H1 (cell line): Measurements from ENCODE around the gene SPATA32. TPM values are rescaled to one million over a fixed set of nuclear protein-coding genes. Genes with fewer than 3 reads are reported as not detected.

Source experiments
- CTCF ChIA-PET: fragments of 300-600 bp; sonication (Branson Sonifier 250); formaldehyde crosslinking; loops from one replicate; lab custom pipeline; 2021; ENCODE audit not compliant: partially characterized antibody; lab: Charles Lee
- POLR2A ChIA-PET: fragments of 300-600 bp; sonication (Branson Sonifier 250); formaldehyde crosslinking; loops from one replicate; lab custom pipeline; 2021; ENCODE audit warnings: inconsistent platforms; ENCODE audit not compliant: partially characterized antibody; lab: Charles Lee
- DNase-seq, 2 experiments: peaks; one replicate each; pipeline versions ENCODE4 v3.0.0 to v3.0.0-alpha.2; 2010 to 2022; ENCODE audit warnings: low spot score in 2 of 2, low read depth in 1 of 2, mixed read lengths in 1 of 2
- FAIRE-seq: peaks from 2 replicates; lab custom pipeline; 2011; peaks lifted over from hg19 to GRCh38; lab: Jason Lieb, UNC
- H2AFZ ChIP-seq: 2 replicates; pipeline ENCODE4 v1.8.1; 2012; ENCODE audit warnings: low read length, inconsistent platforms
- H2AK5ac ChIP-seq: 2 replicates; pipeline ENCODE4 v1.6.1; 2013; ENCODE audit warnings: low read depth, low read length
- H2BK120ac ChIP-seq: replicated peaks from 2 replicates; pipeline ENCODE3; 2013; ENCODE audit warnings: low read depth, low read length, inconsistent platforms
- H2BK12ac ChIP-seq: 2 replicates; pipeline ENCODE4 v1.6.1; 2013; ENCODE audit warnings: low read depth, low read length
- H2BK15ac ChIP-seq: 2 replicates; pipeline ENCODE4 v1.6.1; 2013; ENCODE audit warnings: low read length
- H2BK20ac ChIP-seq: 2 replicates; pipeline ENCODE4 v1.6.1; 2013; ENCODE audit warnings: low read length
- H2BK5ac ChIP-seq: 2 replicates; pipeline ENCODE4 v1.6.1; 2013; ENCODE audit warnings: low read depth, low read length
- H3K14ac ChIP-seq: 2 replicates; pipeline ENCODE4 v1.6.1; 2013; ENCODE audit warnings: inconsistent platforms; ENCODE audit not compliant: insufficient read length
- H3K18ac ChIP-seq: 2 replicates; pipeline ENCODE4 v1.6.1; 2013; ENCODE audit warnings: low read length; ENCODE audit errors: extremely low read depth
- H3K23ac ChIP-seq: 2 replicates; pipeline ENCODE4 v1.6.1; 2013; ENCODE audit warnings: inconsistent platforms; ENCODE audit not compliant: insufficient read length
- H3K23me2 ChIP-seq: 2 replicates; pipeline ENCODE4 v1.6.1; 2013; ENCODE audit warnings: low read depth, low read length
- H3K27ac ChIP-seq: 2 replicates; pipeline ENCODE4 v1.6.1; 2011; ENCODE audit warnings: low read depth, low read length, inconsistent platforms
- H3K27me3 ChIP-seq, 4 experiments: replicated peaks in 1 of 4; 1 replicate in 1 of 4; 2 replicates in 3 of 4; pipeline versions ENCODE4 v1.6.1 to v1.8.1; 2011 to 2013; ENCODE audit warnings: low read length in 3 of 4, mild to moderate bottlenecking in 3 of 4, inconsistent platforms in 2 of 4, mixed read lengths in 2 of 4, moderate library complexity in 1 of 4; ENCODE audit not compliant: control insufficient read depth in 3 of 4, insufficient read depth in 3 of 4; ENCODE audit errors: extremely low read depth in 1 of 4
- H3K36me3 ChIP-seq, 4 experiments: 2 replicates each; pipeline versions ENCODE4 v1.6.1 to v1.8.1; 2011 to 2013; ENCODE audit warnings: mild to moderate bottlenecking in 4 of 4, low read length in 3 of 4, moderate library complexity in 2 of 4, control low read depth in 1 of 4, inconsistent platforms in 1 of 4; ENCODE audit not compliant: insufficient read depth in 4 of 4, control insufficient read depth in 2 of 4
- H3K4ac ChIP-seq: replicated peaks from 2 replicates; pipeline ENCODE3; 2013; ENCODE audit warnings: low read length, low read depth, mixed read lengths, inconsistent platforms; ENCODE audit not compliant: insufficient read length
- H3K4me1 ChIP-seq, 4 experiments: replicated peaks in 1 of 4; 1 replicate in 1 of 4; 2 replicates in 3 of 4; pipeline versions ENCODE4 v1.6.1 to v1.8.1; 2011 to 2013; ENCODE audit warnings: low read length in 3 of 4, inconsistent platforms in 2 of 4, mixed read lengths in 1 of 4; ENCODE audit not compliant: insufficient read depth in 4 of 4, control insufficient read depth in 3 of 4
- H3K4me2 ChIP-seq, 2 experiments: 2 replicates each; pipeline versions ENCODE4 v1.6.1 to v1.8.1; 2011 to 2013; ENCODE audit warnings: low read depth in 2 of 2, low read length in 2 of 2, control low read depth in 1 of 2, inconsistent platforms in 1 of 2, mild to moderate bottlenecking in 1 of 2; ENCODE audit not compliant: insufficient read depth in 1 of 2
- H3K4me3 ChIP-seq, 4 experiments: fragments of 200-600, 300-600 bp in 1 of 4; sonication (generic), shearing (Covaris generic), sonication (Bioruptor Twin) in 1 of 4; 2 replicates each; pipeline versions ENCODE4 v1.5.1 to v1.8.1; 2011 to 2016; ENCODE audit warnings: low read length in 4 of 4, low read depth in 3 of 4, control low read depth in 2 of 4, inconsistent platforms in 2 of 4, mild to moderate bottlenecking in 2 of 4, mixed read lengths in 1 of 4, moderate library complexity in 1 of 4; ENCODE audit not compliant: insufficient read depth in 2 of 4; ENCODE audit errors: extremely low read depth in 1 of 4
- H3K56ac ChIP-seq: replicated peaks from 2 replicates; pipeline ENCODE3; 2013; ENCODE audit warnings: low read depth, mild to moderate bottlenecking, mixed read lengths, low read length, inconsistent platforms; ENCODE audit not compliant: insufficient read length
- H3K79me1 ChIP-seq: 2 replicates; pipeline ENCODE4 v1.6.1; 2013; ENCODE audit warnings: low read depth, low read length, control low read depth
- H3K79me2 ChIP-seq, 2 experiments: 2 replicates each; pipeline versions ENCODE4 v1.6.1 to v1.8.1; 2012 to 2013; ENCODE audit warnings: low read length in 2 of 2, mild to moderate bottlenecking in 2 of 2, inconsistent platforms in 1 of 2; ENCODE audit not compliant: insufficient read depth in 2 of 2, control insufficient read depth in 1 of 2
- H3K9ac ChIP-seq, 4 experiments: replicated peaks in 1 of 4; 1 replicate in 1 of 4; 2 replicates in 3 of 4; pipeline versions ENCODE4 v1.6.1 to v1.8.1; 2011 to 2013; ENCODE audit warnings: low read depth in 3 of 4, low read length in 3 of 4, control low read depth in 2 of 4, mild to moderate bottlenecking in 2 of 4, moderate library complexity in 2 of 4, inconsistent platforms in 1 of 4; ENCODE audit errors: extremely low read depth in 1 of 4
- H3K9me3 ChIP-seq, 2 experiments: 2 replicates each; pipeline versions ENCODE4 v1.6.1 to v1.8.1; 2012 to 2013; ENCODE audit warnings: mild to moderate bottlenecking in 2 of 2, moderate library complexity in 2 of 2, control low read depth in 1 of 2, inconsistent platforms in 1 of 2, low read depth in 1 of 2, low read length in 1 of 2, mixed read lengths in 1 of 2; ENCODE audit not compliant: insufficient read depth in 2 of 2
- H4K20me1 ChIP-seq, 2 experiments: replicated peaks in 1 of 2; 2 replicates each; pipeline versions ENCODE3 to v1.8.1; 2011 to 2013; ENCODE audit warnings: inconsistent platforms in 2 of 2, low read length in 2 of 2, mild to moderate bottlenecking in 1 of 2; ENCODE audit not compliant: insufficient read depth in 2 of 2, control insufficient read depth in 1 of 2
- H4K5ac ChIP-seq: 2 replicates; pipeline ENCODE4 v1.6.1; 2013; ENCODE audit warnings: low read length, low read depth, mixed read lengths, inconsistent platforms; ENCODE audit not compliant: insufficient read length
- H4K8ac ChIP-seq: 2 replicates; pipeline ENCODE4 v1.8.0; 2013; ENCODE audit warnings: mild to moderate bottlenecking, moderate library complexity, low read length, inconsistent platforms; ENCODE audit not compliant: insufficient read depth; ENCODE audit errors: extremely low read depth
- H4K91ac ChIP-seq: replicated peaks from 2 replicates; pipeline ENCODE3; 2013; ENCODE audit warnings: low read length, mixed read lengths, inconsistent platforms; ENCODE audit not compliant: insufficient read length
- CEBPB ChIP-seq: IDR thresholded peaks from 2 replicates; pipeline ENCODE4 v1.6.1; 2012; ENCODE audit warnings: low read depth, low read length
- CHD1 ChIP-seq: IDR thresholded peaks from 2 replicates; pipeline ENCODE4 v1.6.1; 2012; ENCODE audit warnings: low read depth, low read length, improper control_type of control experiment
- HDAC6 ChIP-seq: IDR thresholded peaks from one replicate; pipeline ENCODE4 v1.7.1; 2012; ENCODE audit warnings: low read depth, mild to moderate bottlenecking, inconsistent platforms, low read length, moderate library complexity
- KDM5A ChIP-seq: fragments of 200-600 bp; IDR thresholded peaks from 2 replicates; pipeline ENCODE4 v1.7.1; 2012; ENCODE audit warnings: mild to moderate bottlenecking, low read length, inconsistent platforms, mixed read lengths
- NRF1 ChIP-seq: IDR thresholded peaks from 2 replicates; pipeline ENCODE4 v1.6.1; 2011; ENCODE audit warnings: mild to moderate bottlenecking, low read depth, low read length, improper control_type of control experiment
- SRF ChIP-seq: IDR thresholded peaks from 2 replicates; pipeline ENCODE4 v1.6.1; 2011; ENCODE audit warnings: mild to moderate bottlenecking, low read depth, low read length, moderate library complexity
- WGBS, 2 experiments: shearing (Covaris generic) in 1 of 2; methylation state at CpG; one replicate each; pipeline versions ENCODE4 v1.1.6 to v1.1.7; 2013 to 2015; ENCODE audit warnings: low lambda C conversion rate in 2 of 2, mixed read lengths in 2 of 2, inconsistent platforms in 1 of 2, low coverage in 1 of 2, missing lambda C conversion rate in 1 of 2; ENCODE audit not compliant: insufficient replicate concordance in 2 of 2, insufficient coverage in 1 of 2, insufficient read length in 1 of 2; ENCODE audit errors: extremely low coverage in 1 of 2, missing lambda C conversion rate in 1 of 2; 5-methylcytosine and 5-hydroxymethylcytosine counted together
- polyA plus RNA-seq, 7 experiments: library from polyadenylated mRNA; depleted of rRNA in 3 of 7; stranded (reverse) in 5 of 7; unstranded in 2 of 7; fragments of >200 nt in 5 of 7; fragments of 200-250 nt in 2 of 7; gene quantifications; 1 replicate in 5 of 7; 2 replicates in 1 of 7; 4 replicates in 1 of 7; pipeline versions ENCODE4 v1.2.1 to v1.2.3, GENCODE V29; 2011 to 2013; ENCODE audit warnings: missing spikeins in 2 of 7, mixed read lengths in 2 of 7
- total RNA-seq: library from RNA; stranded (reverse); fragmentation: NEBNext Ultra II Directional; extraction: Animal tissue kit (Norgen Biotek cat#: 25700); gene quantifications from 2 replicates; pipeline ENCODE4 v1.2.1, GENCODE V29; 2021

Gene SPATA32
- total and polyA plus RNA-seq, 2 of the 8 experiments (the other 6 are each of a cell fraction or from before 2014, with no cell fraction given), result 0.24 TPM; not detected in 1

- Histone ChIP-seq H3K27ac (no peak overlapping the region), H3K23ac (no peak overlapping the region), H2AFZ (no peak overlapping the region), H4K8ac (no peak overlapping the region; the same call in 1 of the 2 replicates), H3K9me3 (no peaks in the 10 kb centered on the region), H3K23me2 (no peaks in the 10 kb centered on the region), H4K91ac (no peak overlapping the region), H4K20me1 (peaks cover 3 to 6% of the 10 kb centered on the region in 2 experiments), H2AK5ac (no peak overlapping the region), H3K79me1 (peaks cover 4% of the 10 kb centered on the region), H3K4me2 (no peak overlapping the region), H3K79me2 (peaks cover 0 to 19% of the 10 kb centered on the region in 2 experiments; a peak in 2 of 4 replicates), H2BK15ac (no peak overlapping the region), H3K4me1 (peaks cover 0 to 3% (median 0%) of the 10 kb centered on the region in 4 experiments; a peak in 3 of 7 replicates), H3K4me3 (no peak overlapping the region), H3K56ac (no peak overlapping the region), H3K9ac (no peak overlapping the region), H3K4ac (no peak overlapping the region), H2BK20ac (no peak overlapping the region), H3K18ac (no peak overlapping the region), H3K14ac (no peak overlapping the region), H2BK120ac (no peak overlapping the region), H4K5ac (no peak overlapping the region), H3K27me3 (no peaks in the 10 kb centered on the region), H2BK5ac (no peak overlapping the region), H2BK12ac (no peak overlapping the region), H3K36me3 (no peaks in the 10 kb centered on the region)
- WGBS, 2 experiments, result 85% methylated on average over 10 of the region's 10 CpGs; no CpG with 5 or more reads in 1 of the 2 experiments
- TF ChIP-seq NRF1, result no peak
- TF ChIP-seq CHD1, result no peak
- no peak for TF ChIP-seq KDM5A
- no peak for TF ChIP-seq SRF
- no peak for TF ChIP-seq HDAC6
- TF ChIP-seq CEBPB, result no peak
- ChIA-PET POLR2A (interaction anchor here (0.7 kb wide), 1 partner anchor 9 kb away, joined by 3 read pairs; no protein-coding TSS in a partner anchor), CTCF (interaction anchor here (0.6 to 2.3 kb wide), 11 partner anchors 9 to 129 kb away, joined by 3 to 10 read pairs (median 3); no protein-coding TSS in a partner anchor)
- no peak for FAIRE-seq
- DNase-seq, result no peak
Measured at GRCh38 chr17:45302649-45303173, 40.8 kb upstream of the SPATA32 start.
